Mucosa of rectum (tissue), 2 donors: ENCODE data around the gene ZNF581.

Experiments used
- H3K27ac ChIP-seq, 2 donors: one replicate each; pipeline ENCODE4 v1.7.0; 2013; ENCODE audit warnings: inconsistent platforms in 2 of 2, low read depth in 2 of 2, low read length in 2 of 2
- H3K27me3 ChIP-seq, 2 donors: one replicate each; pipeline ENCODE4 v1.7.0; 2013; ENCODE audit warnings: low read length in 2 of 2; ENCODE audit not compliant: control insufficient read depth in 2 of 2, insufficient read depth in 2 of 2
- H3K36me3 ChIP-seq, 2 donors: one replicate each; pipeline ENCODE4 v1.7.0; 2013; ENCODE audit warnings: low read length in 2 of 2; ENCODE audit not compliant: control insufficient read depth in 2 of 2, insufficient read depth in 2 of 2
- H3K4me1 ChIP-seq, 2 donors: one replicate each; pipeline ENCODE4 v1.7.0; 2013; ENCODE audit warnings: low read length in 2 of 2, mild to moderate bottlenecking in 1 of 2; ENCODE audit not compliant: control insufficient read depth in 2 of 2, insufficient read depth in 2 of 2
- H3K4me3 ChIP-seq, 2 donors: one replicate each; pipeline ENCODE4 v1.7.0; 2013; ENCODE audit warnings: low read length in 2 of 2
- H3K9ac ChIP-seq, 2 donors: one replicate each; pipeline ENCODE4 v1.7.0; 2013; ENCODE audit warnings: low read length in 2 of 2, low read depth in 1 of 2, mild to moderate bottlenecking in 1 of 2
- H3K9me3 ChIP-seq, 2 donors: one replicate each; pipeline ENCODE4 v1.7.0; 2013; ENCODE audit warnings: low read length in 2 of 2; ENCODE audit not compliant: control insufficient read depth in 2 of 2
- donor health status: healthy.
- donor health status: Normal muscosa, but diverticular disease.

The ZNF581 gene

GRCh38 chr19:55663846-55664536 lies 20.5 kb downstream of the ZNF581 start:
- Histone ChIP-seq H3K27ac (no peak overlapping the region), H3K36me3 (peaks cover 81 to 84% of the 10 kb centered on the region in 2 donors)

GRCh38 chr19:55666343-55667005 lies 23.0 kb downstream of the ZNF581 start:
- H3K9me3 ChIP-seq, result no peaks in the 10 kb centered on the region
- H3K27me3 ChIP-seq, result no peaks in the 10 kb centered on the region
- H3K27ac ChIP-seq, result no peak overlapping the region
- no peak overlapping the region for H3K4me3 ChIP-seq
- peaks cover 0 to 3% of the 10 kb centered on the region in 2 donors for H3K4me1 ChIP-seq
- no peak overlapping the region for H3K9ac ChIP-seq
- H3K36me3 ChIP-seq, result peaks cover 76 to 87% of the 10 kb centered on the region in 2 donors

More at GRCh38 chr19:55663846-55664536, 20.5 kb downstream of the ZNF581 start:
- Histone ChIP-seq H3K9ac (no peak overlapping the region), H3K4me1 (peaks cover 0 to 3% of the 10 kb centered on the region in 2 donors), H3K27me3 (no peaks in the 10 kb centered on the region), H3K9me3 (no peaks in the 10 kb centered on the region), H3K4me3 (no peak overlapping the region)

GRCh38 chr19:55667006-55667381 lies 23.5 kb downstream of the ZNF581 start:
- Histone ChIP-seq H3K27me3 (no peaks in the 10 kb centered on the region), H3K4me1 (peaks cover 0 to 3% of the 10 kb centered on the region in 2 donors), H3K9ac (no peak overlapping the region), H3K36me3 (peaks cover 71 to 82% of the 10 kb centered on the region in 2 donors), H3K9me3 (no peaks in the 10 kb centered on the region), H3K27ac (no peak overlapping the region), H3K4me3 (no peak overlapping the region)

- Histone ChIP-seq H3K4me3 (no peak overlapping the region), H3K4me1 (peaks cover 0 to 3% of the 10 kb centered on the region in 2 donors), H3K36me3 (peaks cover 68 to 83% of the 10 kb centered on the region in 2 donors), H3K9me3 (no peaks in the 10 kb centered on the region), H3K27me3 (no peaks in the 10 kb centered on the region), H3K9ac (no peak overlapping the region), H3K27ac (no peak overlapping the region)
Measured at GRCh38 chr19:55667511-55667910, 24.1 kb downstream of the ZNF581 start.

GRCh38 chr19:55667958-55668357 lies 24.5 kb downstream of the ZNF581 start:
- H3K9ac ChIP-seq, result no peak overlapping the region
- H3K4me1 ChIP-seq, result peaks cover 0 to 3% of the 10 kb centered on the region in 2 donors
- no peaks in the 10 kb centered on the region for H3K27me3 ChIP-seq
- H3K27ac ChIP-seq, result no peak overlapping the region
- no peaks in the 10 kb centered on the region for H3K9me3 ChIP-seq
- H3K36me3 ChIP-seq, result peaks cover 64 to 80% of the 10 kb centered on the region in 2 donors
- no peak overlapping the region for H3K4me3 ChIP-seq

- Histone ChIP-seq H3K27me3 (no peaks in the 10 kb centered on the region), H3K9me3 (no peaks in the 10 kb centered on the region), H3K27ac (no peak overlapping the region), H3K9ac (no peak overlapping the region), H3K4me1 (peaks cover 0 to 3% of the 10 kb centered on the region in 2 donors), H3K4me3 (no peak overlapping the region), H3K36me3 (peaks cover 57 to 76% of the 10 kb centered on the region in 2 donors)
Measured at GRCh38 chr19:55668603-55669348, 25.3 kb downstream of the ZNF581 start.

- H3K9me3 ChIP-seq, result no peaks in the 10 kb centered on the region
- no peaks in the 10 kb centered on the region for H3K27me3 ChIP-seq
- H3K36me3 ChIP-seq, result peaks cover 49 to 68% of the 10 kb centered on the region in 2 donors
- H3K4me3 ChIP-seq, result no peak overlapping the region
- H3K27ac ChIP-seq, result no peak overlapping the region
- H3K4me1 ChIP-seq, result peaks cover 0 to 3% of the 10 kb centered on the region in 2 donors
- H3K9ac ChIP-seq, result no peak overlapping the region
Measured at GRCh38 chr19:55669418-55670279, 26.2 kb downstream of the ZNF581 start.

GRCh38 chr19:55670280-55671053 lies 27.0 kb downstream of the ZNF581 start:
- H3K4me1 ChIP-seq, result peaks cover 0 to 3% of the 10 kb centered on the region in 2 donors
- no peaks in the 10 kb centered on the region for H3K27me3 ChIP-seq
- H3K9ac ChIP-seq, result no peak overlapping the region
- H3K4me3 ChIP-seq, result no peak overlapping the region
- H3K9me3 ChIP-seq, result no peaks in the 10 kb centered on the region
- H3K36me3 ChIP-seq, result peaks cover 49 to 62% of the 10 kb centered on the region in 2 donors
- H3K27ac ChIP-seq, result no peak overlapping the region

- Histone ChIP-seq H3K36me3 (peaks cover 45 to 56% of the 10 kb centered on the region in 2 donors), H3K9me3 (no peaks in the 10 kb centered on the region), H3K27me3 (no peaks in the 10 kb centered on the region), H3K27ac (no peak overlapping the region), H3K9ac (no peak overlapping the region), H3K4me3 (no peak overlapping the region), H3K4me1 (peaks cover 0 to 6% of the 10 kb centered on the region in 2 donors)
Measured at GRCh38 chr19:55671054-55671378, 27.6 kb downstream of the ZNF581 start.
